GM06990 (cell line): ENCODE data around the gene FIBIN.

ENCODE experiments used
- DNase-seq: peaks from one replicate; pipeline ENCODE4 v3.0.0-alpha.2; 2011; ENCODE audit not compliant: insufficient read length; ENCODE audit errors: extremely low read depth
- H3K27me3 ChIP-seq: replicated peaks from 2 replicates; pipeline ENCODE4 v1.6.0; 2011; ENCODE audit warnings: low read length; ENCODE audit not compliant: control insufficient read depth, insufficient read depth
- H3K36me3 ChIP-seq: 2 replicates; pipeline ENCODE4 v1.5.1; 2011; ENCODE audit warnings: low read length; ENCODE audit not compliant: control insufficient read depth, insufficient read depth
- H3K4me3 ChIP-seq: replicated peaks from 2 replicates; pipeline ENCODE4 v1.5.1; 2011; ENCODE audit warnings: low read depth, mild to moderate bottlenecking, control low read depth, low read length
- TF ChIP-seq, protein P1 (sequence below): IDR thresholded peaks from 2 replicates; pipeline ENCODE4 v1.5.1; 2011; ENCODE audit warnings: low read length, control low read depth, mild to moderate bottlenecking, inconsistent platforms; ENCODE audit not compliant: insufficient read depth, poor library complexity, severe bottlenecking

FIBIN gene

GRCh38 chr11:27041141-27041899 is 47.4 kb downstream of the FIBIN start:
- DNase-seq, result no peak
- no peaks in the 10 kb centered on the region for H3K27me3 ChIP-seq
- no peak overlapping the region for H3K4me3 ChIP-seq
- no peaks in the 10 kb centered on the region for H3K36me3 ChIP-seq
- TF ChIP-seq, protein P1, sequence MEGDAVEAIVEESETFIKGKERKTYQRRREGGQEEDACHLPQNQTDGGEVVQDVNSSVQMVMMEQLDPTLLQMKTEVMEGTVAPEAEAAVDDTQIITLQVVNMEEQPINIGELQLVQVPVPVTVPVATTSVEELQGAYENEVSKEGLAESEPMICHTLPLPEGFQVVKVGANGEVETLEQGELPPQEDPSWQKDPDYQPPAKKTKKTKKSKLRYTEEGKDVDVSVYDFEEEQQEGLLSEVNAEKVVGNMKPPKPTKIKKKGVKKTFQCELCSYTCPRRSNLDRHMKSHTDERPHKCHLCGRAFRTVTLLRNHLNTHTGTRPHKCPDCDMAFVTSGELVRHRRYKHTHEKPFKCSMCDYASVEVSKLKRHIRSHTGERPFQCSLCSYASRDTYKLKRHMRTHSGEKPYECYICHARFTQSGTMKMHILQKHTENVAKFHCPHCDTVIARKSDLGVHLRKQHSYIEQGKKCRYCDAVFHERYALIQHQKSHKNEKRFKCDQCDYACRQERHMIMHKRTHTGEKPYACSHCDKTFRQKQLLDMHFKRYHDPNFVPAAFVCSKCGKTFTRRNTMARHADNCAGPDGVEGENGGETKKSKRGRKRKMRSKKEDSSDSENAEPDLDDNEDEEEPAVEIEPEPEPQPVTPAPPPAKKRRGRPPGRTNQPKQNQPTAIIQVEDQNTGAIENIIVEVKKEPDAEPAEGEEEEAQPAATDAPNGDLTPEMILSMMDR, result no peak
